ENCODE results near the gene GCNA.
A peak's percentile ranks its signal among the peaks of the same experiment; 100 is the strongest.
"Not testable (repeated sequence)": the region's sequence is repeated elsewhere in the genome, so short reads cannot be mapped to it uniquely, and the experiment has no call there.

The GCNA gene

GRCh38 chrX:71549986-71550385, 28.3 kb upstream of the GCNA start:
- intact Hi-C loops (cut with DNase I): no loop called here
- DNase-seq: no peak

- no peak for DNase-seq
- intact Hi-C loops (cut with DNase I): no loop called here
Measured at GRCh38 chrX:71550578-71550977, 27.7 kb upstream of the GCNA start.

GRCh38 chrX:71556036-71556435, 22.2 kb upstream of the GCNA start:
- intact Hi-C loops (cut with DNase I): no loop called here
- no peak for DNase-seq

- intact Hi-C loops (cut with DNase I): no loop called here
Measured at GRCh38 chrX:71558920-71559319, 19.3 kb upstream of the GCNA start.

GRCh38 chrX:71559773-71560172, 18.5 kb upstream of the GCNA start:
- intact Hi-C loops (cut with DNase I); DNase-seq: not testable (repeated sequence)

More at GRCh38 chrX:71558920-71559319, 19.3 kb upstream of the GCNA start:
- DNase-seq: no peak

GRCh38 chrX:71563921-71564320, 14.3 kb upstream of the GCNA start:
- no peak for DNase-seq
- intact Hi-C loops (cut with DNase I): no loop called here

- DNase-seq: no peak
- intact Hi-C loops (cut with DNase I): no loop called here
Measured at GRCh38 chrX:71565474-71566041, 12.7 kb upstream of the GCNA start.

GRCh38 chrX:71571390-71571789, 6.8 kb upstream of the GCNA start:
- DNase-seq; intact Hi-C loops (cut with DNase I): not testable (repeated sequence)

- intact Hi-C loops (cut with DNase I): no loop called here
- no peak for DNase-seq
Measured at GRCh38 chrX:71573590-71573989, 4.6 kb upstream of the GCNA start.

- no peak for DNase-seq
- intact Hi-C loops (cut with DNase I): no loop called here
Measured at GRCh38 chrX:71577682-71578081, 555 bp upstream of the GCNA start.

GRCh38 chrX:71579136-71579989, 1.1 kb downstream of the GCNA start:
- intact Hi-C loops (cut with DNase I): no loop called here
- DNase-seq: no peak

GRCh38 chrX:71579990-71580380, 1.7 kb downstream of the GCNA start:
- intact Hi-C loops (cut with DNase I): no loop called here
- DNase-seq: no peak

- intact Hi-C loops (cut with DNase I): no loop called here
- no peak for DNase-seq
Measured at GRCh38 chrX:71581210-71581609, 3.0 kb downstream of the GCNA start.

GRCh38 chrX:71586929-71587328, 8.7 kb downstream of the GCNA start:
- intact Hi-C loops (cut with DNase I): no loop called here
- DNase-seq: no peak

- intact Hi-C loops (cut with DNase I); DNase-seq: not testable (repeated sequence)
Measured at GRCh38 chrX:71593210-71593609, 15.0 kb downstream of the GCNA start.

- intact Hi-C loops (cut with DNase I): no loop called here
- DNase-seq: no peak
Measured at GRCh38 chrX:71599965-71600364, 21.7 kb downstream of the GCNA start.

GRCh38 chrX:71603618-71604017, 25.4 kb downstream of the GCNA start:
- intact Hi-C loops (cut with DNase I): no loop called here
- peak in 3 of 42 donors; percentile 19 to 25 (median 22) for DNase-seq

- DNase-seq: peak in 1 of 42 donors; percentile 1
Measured at GRCh38 chrX:71604141-71604540, 25.9 kb downstream of the GCNA start.

GRCh38 chrX:71604796-71605568, 26.7 kb downstream of the GCNA start:
- no peak for DNase-seq
- intact Hi-C loops (cut with DNase I): no loop called here

More at GRCh38 chrX:71604141-71604540, 25.9 kb downstream of the GCNA start:
- intact Hi-C loops (cut with DNase I): no loop called here
